Activated naive CD8-positive, alpha-beta T cell treated with anti-CD3 and anti-CD28 coated beads, Interleukin-2, amount 50 U/mL, for 24 hours (primary cell): ENCODE results near the gene RAB7B.

Source experiments
- ATAC-seq: fragments of 150-1000 bp; cut with Tn5 transposase; one replicate; pipeline ENCODE4 v1.10.0; 2021
- DNase-seq: peaks from one replicate; pipeline ENCODE4 v3.0.0; 2021
- H3K27ac Mint-ChIP-seq: one replicate; pipeline ENCODE4 v1.8.0; 2021; ENCODE audit warnings: mild to moderate bottlenecking, mixed read lengths
- H3K27me3 Mint-ChIP-seq: one replicate; pipeline ENCODE4 v1.8.0; 2021; ENCODE audit warnings: mixed read lengths
- H3K36me3 Mint-ChIP-seq: one replicate; pipeline ENCODE4 v1.8.0; 2021; ENCODE audit warnings: low read depth, mixed read lengths
- H3K4me1 Mint-ChIP-seq: one replicate; pipeline ENCODE4 v1.8.0; 2021; ENCODE audit warnings: mixed read lengths
- H3K4me3 Mint-ChIP-seq: one replicate; pipeline ENCODE4 v1.8.0; 2021; ENCODE audit warnings: mild to moderate bottlenecking, moderate library complexity, mixed read lengths
- H3K9me3 Mint-ChIP-seq: one replicate; pipeline ENCODE4 v1.8.0; 2021; ENCODE audit warnings: mixed read lengths

The RAB7B gene

DNA sequence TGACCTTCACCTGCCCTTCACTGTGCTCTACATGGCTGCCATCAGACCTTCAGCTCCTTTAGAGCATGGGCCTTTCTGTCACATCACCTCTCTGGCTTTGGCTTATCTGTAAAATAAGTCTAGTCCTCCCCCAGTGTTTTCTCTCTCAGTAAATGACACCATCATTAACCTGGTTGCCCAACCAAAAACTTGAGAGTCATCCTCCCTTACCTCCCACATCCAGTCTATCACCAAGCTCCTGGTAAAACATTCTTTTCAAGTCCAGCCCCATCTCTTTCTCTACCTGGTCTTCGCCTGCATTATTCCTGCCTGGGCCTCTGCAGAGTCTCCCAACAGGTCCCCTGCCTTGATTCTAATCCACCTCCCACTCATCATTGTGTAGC, 73.0 kb downstream of the RAB7B start:
- H3K4me1 Mint-ChIP-seq, result no peaks in the 10 kb centered on the region
- no peak for ATAC-seq

GRCh38 chr1:205929496-205930194, 73.5 kb downstream of the RAB7B start:
- H3K27me3 Mint-ChIP-seq, result peaks cover 5% of the 10 kb centered on the region
- H3K9me3 Mint-ChIP-seq, result no peaks in the 10 kb centered on the region
- H3K36me3 Mint-ChIP-seq, result no peaks in the 10 kb centered on the region
- no peaks in the 10 kb centered on the region for H3K4me1 Mint-ChIP-seq
- DNase-seq (no peak), ATAC-seq (no peak)
- H3K27ac Mint-ChIP-seq, result no peak overlapping the region
- no peak overlapping the region for H3K4me3 Mint-ChIP-seq

More for the DNA sequence above, 73.0 kb downstream of the RAB7B start:
- Mint-ChIP-seq H3K27me3 (peaks cover 5% of the 10 kb centered on the region), H3K4me3 (no peak overlapping the region), H3K36me3 (no peaks in the 10 kb centered on the region), H3K9me3 (no peaks in the 10 kb centered on the region), H3K27ac (no peak overlapping the region)
- no peak for DNase-seq

- DNase-seq (no peak), ATAC-seq (no peak)
- H3K9me3 Mint-ChIP-seq, result no peaks in the 10 kb centered on the region
- H3K36me3 Mint-ChIP-seq, result no peaks in the 10 kb centered on the region
- H3K4me1 Mint-ChIP-seq, result no peaks in the 10 kb centered on the region
- H3K27ac Mint-ChIP-seq, result no peak overlapping the region
- H3K4me3 Mint-ChIP-seq, result no peak overlapping the region
- H3K27me3 Mint-ChIP-seq, result peaks cover 4% of the 10 kb centered on the region
These were observed 74.9 kb downstream of the RAB7B start for GRCh38 chr1:205928317-205928716.

DNA sequence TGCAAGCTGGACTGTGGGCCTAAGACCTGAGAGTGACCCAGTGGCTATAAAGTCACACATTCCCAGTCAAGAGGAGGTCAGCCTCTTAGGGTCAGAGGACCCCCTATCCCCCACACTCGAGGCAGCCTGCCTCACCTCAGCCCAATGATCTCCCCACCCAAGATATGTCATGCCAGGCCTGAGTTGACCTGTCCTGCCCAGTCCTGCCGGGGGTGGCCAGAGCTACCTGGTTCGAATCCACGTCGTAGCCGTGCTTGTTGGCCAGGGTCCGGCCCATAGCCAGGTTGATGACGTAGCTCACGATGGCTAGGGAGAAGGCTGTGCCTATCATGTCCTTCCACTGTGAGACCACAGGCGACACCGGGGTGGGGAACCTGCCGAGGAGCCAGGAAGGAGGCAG, 75.5 kb downstream of the RAB7B start:
- H3K4me3 Mint-ChIP-seq, result no peak overlapping the region
- ATAC-seq (no peak), DNase-seq (no peak)
- no peaks in the 10 kb centered on the region for H3K9me3 Mint-ChIP-seq
- no peaks in the 10 kb centered on the region for H3K36me3 Mint-ChIP-seq
- no peak overlapping the region for H3K27ac Mint-ChIP-seq
- no peaks in the 10 kb centered on the region for H3K4me1 Mint-ChIP-seq
- peaks cover under 1% of the 10 kb centered on the region for H3K27me3 Mint-ChIP-seq

- Mint-ChIP-seq H3K36me3 (no peaks in the 10 kb centered on the region), H3K27me3 (no peaks in the 10 kb centered on the region), H3K27ac (no peak overlapping the region), H3K4me1 (no peaks in the 10 kb centered on the region), H3K9me3 (no peaks in the 10 kb centered on the region), H3K4me3 (no peak overlapping the region)
- no peak for ATAC-seq
- no peak for DNase-seq
These were observed 75.9 kb downstream of the RAB7B start for GRCh38 chr1:205927247-205927646.
